Esophagus muscularis mucosa (tissue), 4 donors: ENCODE measurements around the gene TMUB1.

ENCODE experiments used
- CTCF ChIP-seq, 3 experiments: fragments of 200-600 bp in 2 of 3; fragments of 450-650 bp in 1 of 3; sonication (generic) in 2 of 3; IDR thresholded peaks; one replicate each; pipeline ENCODE4 v1.5.1; 2017 to 2019; ENCODE audit warnings: antibody characterized with exemption in 3 of 3, mild to moderate bottlenecking in 2 of 3, moderate library complexity in 1 of 3
- EP300 ChIP-seq: sonication (generic); formaldehyde crosslinking; IDR thresholded peaks from one replicate; pipeline ENCODE4 v1.6.1; 2017; ENCODE audit warnings: antibody characterized with exemption
- POLR2A ChIP-seq: fragments of 450-650 bp; IDR thresholded peaks from one replicate; pipeline ENCODE4 v1.6.1; 2017; ENCODE audit warnings: antibody characterized with exemption, moderate library complexity, mild to moderate bottlenecking, low read depth
- POLR2AphosphoS5 ChIP-seq, 2 donors: sonication (generic); formaldehyde crosslinking; IDR thresholded peaks; one replicate each; pipeline ENCODE4 v1.6.1; 2017; ENCODE audit warnings: antibody characterized with exemption in 2 of 2

- TF ChIP-seq CTCF (IDR thresholded peaks at IDR 0.05) (no peak), POLR2A (no peak), POLR2AphosphoS5 (IDR thresholded peaks at IDR 0.05) (no peak), EP300 (no peak)
Measured at GRCh38 chr7:151103973-151104372, 20.7 kb upstream of the TMUB1 start.
